Astrocyte of the hippocampus (primary cell): ENCODE results near the gene UBE2L3.
"Not testable (repeated sequence)": the region's sequence is repeated elsewhere in the genome, so short reads cannot be mapped to it uniquely, and the experiment has no call there.

Source experiments
- DNase-seq: peaks from one replicate; pipeline ENCODE4 v3.0.0; 2011; ENCODE audit warnings: low read depth, low spot score

The UBE2L3 gene

GRCh38 chr22:21642584-21643448 is 75.3 kb downstream of the UBE2L3 start:
- peak; percentile 74 for DNase-seq

DNA sequence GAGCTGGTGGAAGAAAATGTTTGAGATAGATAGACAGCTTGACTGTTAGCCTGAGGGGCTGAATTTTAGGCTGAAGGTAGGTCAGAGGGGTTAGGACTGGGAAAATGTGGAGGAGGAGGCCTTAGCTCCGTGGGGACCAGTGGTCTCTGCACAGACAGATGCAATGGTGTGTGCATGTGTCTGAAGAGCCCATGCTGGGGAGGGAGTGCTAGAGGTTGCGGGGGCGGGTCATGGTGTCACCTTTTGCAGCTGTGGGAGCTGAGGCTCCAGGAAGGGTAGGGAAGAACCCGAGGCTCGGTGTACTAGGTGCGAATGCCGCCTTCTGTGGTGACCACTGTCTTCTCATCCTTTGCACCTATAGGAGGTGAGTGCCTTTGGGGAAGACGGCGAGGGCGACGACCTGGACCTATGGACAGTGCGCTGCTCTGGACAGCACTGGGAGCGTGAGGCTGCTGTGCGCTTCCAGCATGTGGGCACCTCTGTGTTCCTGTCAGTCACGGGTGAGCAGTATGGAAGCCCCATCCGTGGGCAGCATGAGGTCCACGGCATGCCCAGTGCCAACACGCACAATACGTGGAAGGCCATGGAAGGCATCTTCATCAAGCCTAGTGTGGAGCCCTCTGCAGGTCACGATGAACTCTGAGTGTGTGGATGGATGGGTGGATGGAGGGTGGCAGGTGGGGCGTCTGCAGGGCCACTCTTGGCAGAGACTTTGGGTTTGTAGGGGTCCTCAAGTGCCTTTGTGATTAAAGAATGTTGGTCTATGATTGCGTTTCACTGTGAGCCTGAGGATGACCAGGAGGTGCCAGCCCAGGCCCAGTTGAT is 76.2 kb downstream of the UBE2L3 start:
- DNase-seq: no peak

GRCh38 chr22:21645513-21645912 is 78.0 kb downstream of the UBE2L3 start:
- not testable (repeated sequence) for DNase-seq

- DNase-seq: peak; percentile 88
Measured at GRCh38 chr22:21646608-21647590, 79.4 kb downstream of the UBE2L3 start.

DNA sequence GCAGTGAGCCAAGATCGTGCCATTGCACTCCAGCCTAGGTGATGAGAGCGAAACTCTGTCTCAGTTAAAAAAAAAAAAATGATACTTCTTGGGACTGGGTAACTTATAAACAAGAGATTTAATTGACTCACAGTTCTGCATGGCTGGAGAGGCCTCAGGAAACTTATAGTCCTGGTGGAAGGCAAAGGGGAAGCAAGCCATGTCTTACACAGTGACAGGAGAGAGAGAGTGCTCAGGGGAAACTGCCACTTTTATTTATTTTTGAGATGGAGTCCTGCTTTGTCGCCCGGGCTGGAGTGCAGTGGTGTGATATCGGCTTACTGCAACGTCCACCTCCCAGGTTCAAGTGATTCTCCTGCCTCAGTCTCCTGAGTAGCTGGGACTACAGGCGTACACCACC is 82.8 kb downstream of the UBE2L3 start:
- DNase-seq: no peak

- no peak for DNase-seq
Measured at GRCh38 chr22:21650823-21651520, 83.5 kb downstream of the UBE2L3 start.

DNA sequence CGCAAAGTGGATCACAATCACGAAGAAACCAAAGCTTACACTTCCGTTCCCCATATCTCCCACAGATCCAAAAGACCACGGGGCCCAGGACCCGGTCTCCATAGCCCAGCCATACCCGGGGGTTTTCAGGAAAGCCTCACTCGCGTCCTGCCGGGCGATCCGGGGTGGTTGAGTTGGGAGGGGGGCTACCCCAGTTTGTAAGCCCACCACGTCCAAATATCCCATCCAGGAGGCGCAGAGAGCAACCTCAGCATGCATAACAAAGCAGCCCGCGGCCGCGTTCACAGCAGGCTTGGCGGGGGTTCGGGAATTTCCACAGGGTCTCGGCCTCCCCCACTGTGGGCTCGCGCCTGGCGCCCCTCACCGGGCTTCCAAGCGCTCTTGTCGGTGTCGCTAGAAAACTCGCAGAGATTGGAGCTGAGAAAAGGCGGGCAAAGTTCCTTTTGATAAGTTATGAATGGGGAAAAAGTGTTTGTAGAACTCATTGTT is 84.1 kb downstream of the UBE2L3 start:
- DNase-seq: no peak

DNA sequence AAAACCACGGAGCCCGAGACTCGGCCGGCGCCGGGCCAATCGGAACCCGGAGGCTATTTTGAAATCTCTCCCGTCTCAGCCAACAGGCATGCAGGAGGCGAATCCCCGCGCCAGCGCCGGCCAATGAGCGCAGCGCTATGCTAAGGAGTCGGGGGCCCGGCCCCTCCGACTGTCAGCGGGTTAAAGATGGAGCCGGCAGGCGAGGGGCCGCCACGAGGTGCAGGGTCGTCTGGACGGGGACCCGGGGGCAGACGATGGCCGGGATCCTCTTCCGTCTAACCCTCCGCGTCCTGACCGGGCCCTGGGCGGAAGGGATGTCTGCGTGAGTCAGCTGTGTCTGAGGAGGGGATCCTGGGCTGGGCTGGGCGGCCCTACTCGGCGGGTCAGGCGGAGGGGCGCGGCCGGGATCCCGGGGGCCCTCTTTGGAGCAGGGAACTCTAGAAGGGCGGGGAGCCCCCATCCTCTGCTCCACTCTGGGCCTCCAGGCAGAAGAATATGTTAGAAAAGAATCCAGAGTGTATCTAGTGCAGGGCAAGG is 84.6 kb downstream of the UBE2L3 start:
- DNase-seq: peak; percentile 96

DNA sequence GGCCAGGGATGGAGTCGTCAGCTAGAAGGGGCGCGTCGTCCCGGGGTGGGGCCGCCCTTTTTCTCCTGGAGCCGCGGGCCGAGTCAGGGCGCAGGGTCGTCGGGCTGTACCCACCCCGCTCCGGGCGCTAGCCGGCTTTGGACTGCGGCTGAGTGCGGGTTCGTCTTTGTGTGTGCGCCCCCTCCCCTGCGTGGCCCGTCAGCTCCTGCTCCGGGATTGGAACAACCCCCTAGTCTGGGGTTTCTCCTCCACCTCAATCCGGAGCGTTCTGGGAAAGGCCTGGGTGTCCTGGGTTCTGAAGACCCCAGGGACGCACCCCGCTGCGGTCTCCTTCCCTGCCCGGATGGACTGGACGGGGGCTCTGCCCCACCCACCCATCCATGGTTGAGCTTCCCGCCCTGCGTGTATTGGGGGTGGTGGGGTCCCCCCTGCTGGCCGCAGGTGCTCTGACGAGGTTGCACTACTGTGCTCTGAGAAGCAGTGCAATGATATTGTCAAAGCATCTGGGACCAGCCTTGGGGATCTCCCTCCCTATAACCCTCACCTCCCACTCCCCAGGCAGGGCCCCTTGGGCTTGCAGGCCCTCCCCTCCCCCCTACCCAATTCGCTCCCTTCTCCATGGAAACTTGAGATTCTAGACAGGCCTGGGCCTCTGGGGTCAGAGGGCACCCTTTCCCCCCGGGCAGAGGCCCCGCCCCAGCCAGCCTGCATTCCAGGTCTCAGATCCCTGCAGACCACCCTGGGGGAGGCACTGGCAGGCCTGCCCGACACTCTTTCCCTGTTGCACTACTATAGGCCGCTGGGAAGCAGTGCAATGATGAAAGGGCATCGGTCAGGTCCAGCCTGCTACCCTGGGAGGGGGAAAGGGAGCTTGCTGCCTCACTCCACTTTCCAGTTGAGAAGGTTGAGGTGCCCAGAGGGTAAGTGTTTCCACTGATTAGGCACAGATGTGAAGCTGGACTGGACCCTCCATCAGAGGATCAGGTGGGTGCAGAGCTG is 85.3 kb downstream of the UBE2L3 start:
- no peak for DNase-seq

- no peak for DNase-seq
Measured at GRCh38 chr22:21657020-21657359, 89.5 kb downstream of the UBE2L3 start.

DNA sequence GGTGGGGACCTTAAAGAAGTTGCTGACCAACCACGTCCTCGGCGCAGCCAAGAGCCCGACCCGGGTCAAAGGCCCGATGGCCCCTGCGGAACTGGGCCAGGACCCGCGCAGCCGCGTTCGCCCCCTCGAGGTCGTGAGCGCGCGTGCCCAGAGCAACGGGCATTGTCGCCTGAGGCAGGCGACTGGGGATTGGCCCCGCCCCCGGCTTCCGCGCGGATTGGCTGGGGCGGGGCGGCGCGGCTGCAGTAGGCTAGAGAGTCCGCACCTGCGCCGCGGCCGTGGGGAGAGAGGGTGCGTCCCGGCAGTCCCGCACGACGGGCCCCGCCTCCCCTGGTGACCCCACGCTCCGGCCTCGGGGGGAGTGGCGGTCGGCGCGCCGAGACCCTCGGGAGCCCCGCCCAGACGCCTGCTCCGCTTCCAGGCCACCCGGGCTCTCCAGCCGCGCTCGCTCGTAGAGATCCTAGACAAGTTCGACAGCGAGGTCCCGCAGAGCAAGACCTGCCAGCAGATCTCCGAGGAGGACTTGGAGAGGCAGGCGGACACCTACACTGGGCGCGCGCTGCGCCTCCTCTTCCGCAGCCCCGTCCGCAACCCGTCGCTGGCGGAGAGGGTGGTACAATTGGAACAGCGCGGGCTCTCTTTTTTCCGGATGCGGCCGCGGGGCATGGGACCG is 90.0 kb downstream of the UBE2L3 start:
- DNase-seq: peak; percentile 78

- no peak for DNase-seq
Measured at GRCh38 chr22:21659864-21660525, 92.5 kb downstream of the UBE2L3 start.

GRCh38 chr22:21660904-21661303 is 93.4 kb downstream of the UBE2L3 start:
- no peak for DNase-seq

- no peak for DNase-seq
Measured at GRCh38 chr22:21661991-21662390, 94.5 kb downstream of the UBE2L3 start.

GRCh38 chr22:21663738-21664137 is 96.2 kb downstream of the UBE2L3 start:
- DNase-seq: no peak

GRCh38 chr22:21665047-21665851 is 97.7 kb downstream of the UBE2L3 start:
- DNase-seq: no peak

GRCh38 chr22:21666786-21667185 is 99.3 kb downstream of the UBE2L3 start:
- DNase-seq: no peak
